ENCODE data around the gene WWC2.

GRCh38 chr4:183191630-183192029 lies 92.6 kb downstream of the WWC2 start:
- TF ChIP-seq CTCF (conservative IDR thresholded peaks at IDR 0.05; ENCODE audit: low read length): no peak
- no peak for TF ChIP-seq EZH2phosphoT487 (IDR thresholded peaks at IDR 0.05; ENCODE audit: borderline replicate concordance)

Data from Loucy (cell line).